Thyroid gland (tissue), 4 donors: ENCODE results near the gene GRM7. TPM values are rescaled to one million over a fixed set of nuclear protein-coding genes. Genes with fewer than 3 reads are reported as not detected.

ENCODE experiments used
- DNase-seq, 2 donors: peaks; one replicate each; pipeline ENCODE4 v3.0.0-alpha.2; 2019
- H3K27ac ChIP-seq, 3 donors: fragments of 200-600 bp; sonication (generic); 1 replicate in 2 of 3; 2 replicates in 1 of 3; pipeline ENCODE4 v1.5.1; 2016 to 2019; ENCODE audit warnings: mild to moderate bottlenecking in 1 of 3, moderate library complexity in 1 of 3
- H3K27me3 ChIP-seq: fragments of 200-600 bp; sonication (generic); one replicate; pipeline ENCODE4 v1.5.1; 2019
- H3K36me3 ChIP-seq, 2 donors: fragments of 200-600 bp; sonication (generic); one replicate each; pipeline ENCODE4 v1.5.1; 2016 to 2019
- H3K4me1 ChIP-seq, 2 donors: fragments of 200-600 bp; sonication (generic); one replicate each; pipeline ENCODE4 v1.5.1; 2017 to 2019
- H3K4me3 ChIP-seq, 3 donors: fragments of 200-600 bp; sonication (generic); replicated peaks in 1 of 3; 1 replicate in 2 of 3; 2 replicates in 1 of 3; pipeline ENCODE4 v1.5.1; 2016; ENCODE audit warnings: mild to moderate bottlenecking in 1 of 3
- H3K9me3 ChIP-seq: fragments of 200-600 bp; sonication (generic); one replicate; pipeline ENCODE4 v1.5.1; 2017
- CTCF ChIP-seq, 6 experiments: fragments of 200-600 bp in 3 of 6; fragments of 450-650 bp in 3 of 6; sonication (generic) in 3 of 6; IDR thresholded peaks; one replicate each; pipeline ENCODE4 v1.5.1; 2016 to 2019; ENCODE audit warnings: antibody characterized with exemption in 6 of 6, mild to moderate bottlenecking in 2 of 6, inconsistent platforms in 1 of 6, moderate library complexity in 1 of 6
- POLR2A ChIP-seq, 2 donors: fragments of 450-650 bp; IDR thresholded peaks; one replicate each; pipeline ENCODE4 v1.6.1; 2017; ENCODE audit warnings: antibody characterized with exemption in 2 of 2, mild to moderate bottlenecking in 2 of 2, moderate library complexity in 1 of 2
- WGBS, 2 donors: methylation state at CpG; one replicate each; pipeline ENCODE4 v1.1.5; 2017; 5-methylcytosine and 5-hydroxymethylcytosine counted together
- intact Hi-C: fragments of 100-400 bp; cut with DNase I; formaldehyde crosslinking; loops from one replicate; pipeline ENCODE4 v1.15.1; 2023
- total RNA-seq, 4 donors: library from RNA; depleted of rRNA; stranded (reverse); fragments of >200 nt; gene quantifications; one replicate each; pipeline ENCODE4 v1.2.3, GENCODE V29; 2016

The GRM7 gene
- total RNA-seq, 4 donors from 2014 or later = 0.11 to 0.81 (median 0.60) TPM

GRCh38 chr3:7764115-7764514 is 903.2 kb downstream of the GRM7 start:
- H3K36me3 ChIP-seq = no peaks in the 10 kb centered on the region
- intact Hi-C loops = no loop called here
- H3K27ac ChIP-seq = no peak overlapping the region
- DNase-seq = no peak
- TF ChIP-seq CTCF (IDR thresholded peaks at IDR 0.05) = no peak
- TF ChIP-seq POLR2A (IDR thresholded peaks at IDR 0.05) = no peak
- no peaks in the 10 kb centered on the region for H3K27me3 ChIP-seq
- H3K9me3 ChIP-seq = no peaks in the 10 kb centered on the region
- H3K4me1 ChIP-seq = no peaks in the 10 kb centered on the region
- WGBS, 2 donors = 81 to 90% methylated on average over 2 of the region's 2 CpGs
- no peak overlapping the region for H3K4me3 ChIP-seq

GRCh38 chr3:7766530-7766929 is 905.6 kb downstream of the GRM7 start:
- no peaks in the 10 kb centered on the region for H3K9me3 ChIP-seq
- no peak for TF ChIP-seq POLR2A (IDR thresholded peaks at IDR 0.05)
- no peak for TF ChIP-seq CTCF (IDR thresholded peaks at IDR 0.05)
- H3K4me3 ChIP-seq = no peak overlapping the region
- WGBS, 2 donors = 88 to 89% methylated on average over 4 of the region's 4 CpGs
- intact Hi-C loops = no loop called here
- H3K27ac ChIP-seq = no peak overlapping the region
- DNase-seq = no peak
- no peaks in the 10 kb centered on the region for H3K36me3 ChIP-seq
- H3K4me1 ChIP-seq = no peaks in the 10 kb centered on the region
- no peaks in the 10 kb centered on the region for H3K27me3 ChIP-seq

GRCh38 chr3:7779331-7779730 is 918.4 kb downstream of the GRM7 start:
- H3K36me3 ChIP-seq = no peaks in the 10 kb centered on the region
- H3K27ac ChIP-seq = no peak overlapping the region
- WGBS, 2 donors = 83 to 89% methylated on average over 4 of the region's 4 CpGs
- no peak for DNase-seq
- no peak for TF ChIP-seq CTCF (IDR thresholded peaks at IDR 0.05)
- TF ChIP-seq POLR2A (IDR thresholded peaks at IDR 0.05) = no peak
- H3K4me3 ChIP-seq = no peak overlapping the region
- no peaks in the 10 kb centered on the region for H3K9me3 ChIP-seq
- intact Hi-C loops = no loop called here
- no peaks in the 10 kb centered on the region for H3K27me3 ChIP-seq
- H3K4me1 ChIP-seq = no peaks in the 10 kb centered on the region

GRCh38 chr3:7781395-7781794 is 920.5 kb downstream of the GRM7 start:
- Histone ChIP-seq H3K27ac (no peak overlapping the region), H3K36me3 (no peaks in the 10 kb centered on the region), H3K9me3 (no peaks in the 10 kb centered on the region), H3K4me1 (no peaks in the 10 kb centered on the region), H3K27me3 (no peaks in the 10 kb centered on the region), H3K4me3 (no peak overlapping the region)
- TF ChIP-seq POLR2A (IDR thresholded peaks at IDR 0.05) = no peak
- no peak for TF ChIP-seq CTCF (IDR thresholded peaks at IDR 0.05)
- DNase-seq = no peak
- WGBS, 2 donors = 78 to 91% methylated on average over 4 of the region's 4 CpGs
- intact Hi-C loops = no loop called here

GRCh38 chr3:7787871-7788828 is 927.2 kb downstream of the GRM7 start:
- intact Hi-C loops = no loop called here
- WGBS, 2 donors = 58 to 62% methylated on average over 5 of the region's 5 CpGs
- Histone ChIP-seq H3K4me3 (no peak overlapping the region), H3K27me3 (no peaks in the 10 kb centered on the region), H3K36me3 (no peaks in the 10 kb centered on the region), H3K9me3 (no peaks in the 10 kb centered on the region), H3K27ac (no peak overlapping the region), H3K4me1 (no peaks in the 10 kb centered on the region)
- TF ChIP-seq CTCF (IDR thresholded peaks at IDR 0.05) (peak in 1 of 6 experiments; percentile 24), POLR2A (IDR thresholded peaks at IDR 0.05) (no peak)
- no peak for DNase-seq
